Measurements from ENCODE around the gene CNOT8. TPM values are rescaled to one million over a fixed set of nuclear protein-coding genes. Genes with fewer than 3 reads are reported as not detected.
A peak's percentile ranks its signal among the peaks of the same experiment; 100 is the strongest.

CNOT8 gene
- total and polyA plus RNA-seq, 2 experiments from 2014 or later, result 69.2 to 73.6 TPM

DNA sequence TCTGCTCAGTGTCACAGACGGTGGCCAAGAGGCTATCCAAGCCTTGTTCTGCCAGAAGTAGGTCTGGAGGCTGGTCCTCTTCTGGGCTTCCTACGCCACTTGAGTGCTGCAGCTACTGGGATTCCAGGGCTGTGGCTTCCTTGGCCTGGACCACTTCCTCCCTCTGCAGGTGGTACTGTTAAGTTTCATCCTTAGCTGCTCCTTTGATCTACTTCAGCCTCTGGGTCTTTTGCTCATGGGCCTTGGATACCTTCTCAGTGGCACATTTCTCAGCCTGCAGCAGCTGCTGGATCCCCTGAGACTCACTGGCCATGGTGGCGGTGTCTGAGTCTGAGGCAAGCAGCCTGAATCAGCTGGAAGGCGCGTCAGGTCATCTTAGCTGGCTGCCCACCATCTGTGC is 10.3 kb downstream of the CNOT8 start:
- H3K9ac ChIP-seq, result no peak overlapping the region
- no peak for TF ChIP-seq EZH2 (IDR thresholded peaks at IDR 0.05; ENCODE audit: insufficient read depth, poor library complexity, severe bottlenecking)
- peak; percentile 19 for DNase-seq
- no peaks in the 10 kb centered on the region for H3K27me3 ChIP-seq (replicated peaks; ENCODE audit: insufficient read depth)
- no peak overlapping the region for H2AFZ ChIP-seq
- peaks cover 4% of the 10 kb centered on the region; the same call in 1 of the 2 replicates for H4K20me1 ChIP-seq (ENCODE audit: insufficient read depth)
- H3K79me2 ChIP-seq (ENCODE audit: insufficient read depth), result peaks cover 88% of the 10 kb centered on the region
- no peak overlapping the region for H3K4me3 ChIP-seq
- no peak overlapping the region for H3K27ac ChIP-seq
- peaks cover 79% of the 10 kb centered on the region for H3K36me3 ChIP-seq (ENCODE audit: low read depth)
- 78 to 83% methylated on average over 5 of the region's 5 CpGs for WGBS, 2 experiments (ENCODE audit: low coverage in 1 of 2, low lambda C conversion rate in 2 of 2, missing lambda C conversion rate in 2 of 2)
- no peaks in the 10 kb centered on the region for H3K4me1 ChIP-seq (ENCODE audit: insufficient read depth)
- no peak overlapping the region for H3K4me2 ChIP-seq (ENCODE audit: unreplicated experiment)
- in situ Hi-C loops (cut with MboI), result no loop called here
- H3F3A ChIP-seq (ENCODE audit: insufficient read depth), result no peaks in the 10 kb centered on the region
- H3K9me2 ChIP-seq (ENCODE audit: insufficient read depth), result no peaks in the 10 kb centered on the region
- H3K9me3 ChIP-seq (ENCODE audit: low read depth), result no peaks in the 10 kb centered on the region

DNA sequence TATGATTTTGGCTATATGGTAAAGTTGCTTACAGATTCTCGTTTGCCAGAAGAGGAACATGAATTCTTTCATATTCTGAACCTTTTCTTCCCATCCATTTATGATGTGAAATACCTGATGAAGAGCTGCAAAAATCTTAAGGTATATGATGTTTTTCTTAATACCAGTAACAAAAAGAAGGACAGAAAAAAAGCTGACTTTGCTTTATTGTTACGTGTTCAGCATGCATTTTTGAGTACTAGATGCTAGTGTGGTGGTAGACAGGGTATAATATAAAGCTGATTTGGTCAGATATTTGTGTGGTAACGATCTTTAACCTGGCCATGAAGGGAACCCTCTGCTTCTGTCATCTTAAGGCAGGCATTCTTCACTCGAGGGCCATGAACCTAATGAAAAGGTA is 13.3 kb downstream of the CNOT8 start:
- Histone ChIP-seq H3K4me1 (ENCODE audit: insufficient read depth) (no peaks in the 10 kb centered on the region), H3F3A (ENCODE audit: insufficient read depth) (0 out of 2 replicates have a peak, but pooled peaks cover 7% of the 10 kb centered on the region)
- in situ Hi-C loops (cut with MboI), result no loop called here

DNA sequence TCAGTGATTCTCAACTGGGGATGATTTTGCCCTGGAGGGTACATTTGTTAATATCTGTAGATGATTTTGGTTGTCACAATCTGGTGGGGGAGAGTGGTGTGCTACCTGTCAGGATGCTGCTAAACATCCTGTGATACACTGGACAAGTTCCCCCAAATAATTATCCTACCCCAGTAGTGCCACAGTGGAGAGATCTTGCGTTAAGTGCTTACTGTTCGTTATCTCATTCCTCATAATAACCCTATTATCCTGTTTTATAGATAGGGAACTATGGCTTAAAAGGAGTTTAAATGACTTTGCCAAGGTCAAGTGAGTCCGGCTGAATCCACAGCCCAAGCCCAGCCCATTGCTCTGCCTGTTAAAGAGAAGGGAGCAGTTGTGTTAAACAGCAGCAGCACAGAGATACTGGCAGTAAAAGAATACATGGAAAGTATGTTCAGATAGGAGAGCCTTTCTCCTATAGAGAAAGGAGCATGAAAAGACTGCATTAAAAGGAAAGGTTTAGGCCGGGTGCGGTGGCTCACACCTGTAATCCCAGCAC is 15.4 kb downstream of the CNOT8 start:
- WGBS, 2 experiments (ENCODE audit: low coverage in 1 of 2, low lambda C conversion rate in 2 of 2, missing lambda C conversion rate in 2 of 2), result 81 to 82% methylated on average over 5 of the region's 5 CpGs
- in situ Hi-C loops (cut with MboI), result no loop called here

More for the DNA sequence above, 13.3 kb downstream of the CNOT8 start:
- Histone ChIP-seq H3K4me2 (ENCODE audit: unreplicated experiment) (no peak overlapping the region), H3K4me3 (no peak overlapping the region), H3K36me3 (ENCODE audit: low read depth) (peaks cover 75% of the 10 kb centered on the region), H3K9me3 (ENCODE audit: low read depth) (no peaks in the 10 kb centered on the region), H3K9me2 (ENCODE audit: insufficient read depth) (no peaks in the 10 kb centered on the region), H3K27ac (no peak overlapping the region), H2AFZ (no peak overlapping the region), H3K9ac (no peak overlapping the region), H4K20me1 (ENCODE audit: insufficient read depth) (no peaks in the 10 kb centered on the region), H3K79me2 (ENCODE audit: insufficient read depth) (peaks cover 58% of the 10 kb centered on the region), H3K27me3 (replicated peaks; ENCODE audit: insufficient read depth) (no peaks in the 10 kb centered on the region)
- 83 to 88% methylated on average over 4 of the region's 4 CpGs for WGBS, 2 experiments (ENCODE audit: low coverage in 1 of 2, low lambda C conversion rate in 2 of 2, missing lambda C conversion rate in 2 of 2)
- DNase-seq, result no peak
- no peak for TF ChIP-seq EZH2 (IDR thresholded peaks at IDR 0.05; ENCODE audit: insufficient read depth, poor library complexity, severe bottlenecking)
- no peak for TF ChIP-seq EZH2phosphoT487 (IDR thresholded peaks at IDR 0.05; ENCODE audit: insufficient read depth, low read depth)

DNA sequence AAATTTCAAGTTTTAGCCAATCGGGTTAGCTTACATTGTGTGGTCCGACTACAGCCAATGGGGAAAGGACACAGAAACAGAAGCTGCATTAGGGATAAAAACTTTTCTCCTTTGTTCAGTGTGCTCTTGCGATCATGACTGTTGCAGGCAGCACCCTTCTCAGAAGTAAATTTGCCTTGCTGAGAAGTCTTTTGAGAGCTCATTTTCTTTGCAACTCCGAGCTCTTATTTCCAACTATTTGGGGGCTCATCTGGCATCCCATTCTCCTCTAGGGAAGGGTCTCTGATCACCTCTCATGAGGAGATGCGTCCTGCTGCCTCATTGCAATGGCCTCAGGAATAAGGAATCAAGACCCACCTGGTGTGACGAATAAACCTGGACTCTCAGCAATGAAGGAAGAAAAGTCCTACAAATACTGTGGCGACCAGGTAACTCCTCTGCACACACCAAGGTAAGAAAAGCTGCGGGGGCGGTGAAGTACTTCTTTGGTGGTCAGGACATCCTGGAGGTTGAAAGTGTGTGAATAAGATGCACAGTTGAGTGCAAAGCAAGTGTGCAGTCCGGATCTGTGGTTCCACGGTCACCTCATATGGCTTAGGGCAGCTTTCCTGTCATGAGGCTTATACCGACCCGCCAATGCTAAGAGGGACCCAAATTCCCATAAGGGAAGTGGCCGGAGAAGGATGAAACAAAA is 20.4 kb downstream of the CNOT8 start:
- Histone ChIP-seq H3K4me3 (no peak overlapping the region), H3K36me3 (ENCODE audit: low read depth) (peaks cover 25% of the 10 kb centered on the region), H3K79me2 (ENCODE audit: insufficient read depth) (no peaks in the 10 kb centered on the region), H2AFZ (no peak overlapping the region), H3K27ac (no peak overlapping the region), H3K9me3 (ENCODE audit: low read depth) (peaks cover 6% of the 10 kb centered on the region), H3K9ac (no peak overlapping the region), H3K4me2 (ENCODE audit: unreplicated experiment) (no peak overlapping the region), H3K27me3 (replicated peaks; ENCODE audit: insufficient read depth) (no peaks in the 10 kb centered on the region), H4K20me1 (ENCODE audit: insufficient read depth) (no peaks in the 10 kb centered on the region), H3F3A (ENCODE audit: insufficient read depth) (peaks cover 12% of the 10 kb centered on the region; the same call in 1 of the 2 replicates), H3K4me1 (ENCODE audit: insufficient read depth) (no peaks in the 10 kb centered on the region), H3K9me2 (ENCODE audit: insufficient read depth) (no peaks in the 10 kb centered on the region)
- 93 to 96% methylated on average over 14 of the region's 14 CpGs for WGBS, 2 experiments (ENCODE audit: low coverage in 1 of 2, low lambda C conversion rate in 2 of 2, missing lambda C conversion rate in 2 of 2)
- DNase-seq, result peak; percentile 23
- TF ChIP-seq EZH2 (IDR thresholded peaks at IDR 0.05; ENCODE audit: insufficient read depth, poor library complexity, severe bottlenecking) (no peak), EZH2phosphoT487 (IDR thresholded peaks at IDR 0.05; ENCODE audit: insufficient read depth, low read depth) (no peak)
- in situ Hi-C loops (cut with MboI), result no loop called here

More for the DNA sequence above, 15.4 kb downstream of the CNOT8 start:
- Histone ChIP-seq H3F3A (ENCODE audit: insufficient read depth) (peaks cover 7% of the 10 kb centered on the region; the same call in 1 of the 2 replicates), H3K9ac (no peak overlapping the region), H3K27me3 (replicated peaks; ENCODE audit: insufficient read depth) (no peaks in the 10 kb centered on the region), H3K4me3 (no peak overlapping the region), H3K4me2 (ENCODE audit: unreplicated experiment) (no peak overlapping the region), H3K9me3 (ENCODE audit: low read depth) (peaks cover 1% of the 10 kb centered on the region), H3K4me1 (ENCODE audit: insufficient read depth) (no peaks in the 10 kb centered on the region), H2AFZ (no peak overlapping the region), H3K9me2 (ENCODE audit: insufficient read depth) (no peaks in the 10 kb centered on the region), H3K79me2 (ENCODE audit: insufficient read depth) (peaks cover 37% of the 10 kb centered on the region), H4K20me1 (ENCODE audit: insufficient read depth) (no peaks in the 10 kb centered on the region), H3K36me3 (ENCODE audit: low read depth) (peaks cover 67% of the 10 kb centered on the region), H3K27ac (no peak overlapping the region)
- no peak for DNase-seq
- TF ChIP-seq EZH2phosphoT487 (IDR thresholded peaks at IDR 0.05; ENCODE audit: insufficient read depth, low read depth) (no peak), EZH2 (IDR thresholded peaks at IDR 0.05; ENCODE audit: insufficient read depth, poor library complexity, severe bottlenecking) (no peak)

All from GM23248 (cell line).